IMR-90 (cell line): ENCODE data around the gene HEXD.

ENCODE experiments used
- BHLHE40 ChIP-seq: fragments of 150-350 bp; IDR thresholded peaks from 2 replicates; pipeline ENCODE4 v1.6.1; 2016; ENCODE audit warnings: mild to moderate bottlenecking, low read depth, low read length
- CEBPB ChIP-seq: IDR thresholded peaks from 2 replicates; pipeline ENCODE4 v1.6.1; 2012; ENCODE audit warnings: low read depth, low read length, improper control_type of control experiment
- CHD1 ChIP-seq: IDR thresholded peaks from 2 replicates; pipeline ENCODE4 v1.6.1; 2012; ENCODE audit warnings: low read depth, low read length, improper control_type of control experiment
- CTCF ChIP-seq: conservative IDR thresholded peaks from 2 replicates; pipeline ENCODE4 v1.5.1; 2012; ENCODE audit warnings: mild to moderate bottlenecking, low read depth, low read length, improper control_type of control experiment
- FOS ChIP-seq: fragments of 150-350 bp; IDR thresholded peaks from 2 replicates; pipeline ENCODE4 v1.6.1; 2016; ENCODE audit warnings: low read depth, low read length
- MAFK ChIP-seq: IDR thresholded peaks from 2 replicates; pipeline ENCODE4 v1.6.1; 2012; ENCODE audit warnings: low read depth, low read length, improper control_type of control experiment
- MAZ ChIP-seq: IDR thresholded peaks from 2 replicates; pipeline ENCODE4 v1.6.1; 2012; ENCODE audit warnings: low read depth, mild to moderate bottlenecking, low read length, improper control_type of control experiment, moderate library complexity, borderline replicate concordance
- MXI1 ChIP-seq: IDR thresholded peaks from 2 replicates; pipeline ENCODE4 v1.6.1; 2012; ENCODE audit warnings: low read depth, mild to moderate bottlenecking, low read length, moderate library complexity, borderline replicate concordance
- POLR2A ChIP-seq: IDR thresholded peaks from 2 replicates; pipeline ENCODE4 v1.6.1; 2012; ENCODE audit warnings: mild to moderate bottlenecking, low read depth, low read length
- RAD21 ChIP-seq: IDR thresholded peaks from 2 replicates; pipeline ENCODE4 v1.6.1; 2012; ENCODE audit warnings: low read length, improper control_type of control experiment
- RCOR1 ChIP-seq: IDR thresholded peaks from 2 replicates; pipeline ENCODE4 v1.6.1; 2012; ENCODE audit warnings: mild to moderate bottlenecking, low read length, improper control_type of control experiment; ENCODE audit not compliant: insufficient replicate concordance
- SMC3 ChIP-seq: fragments of 150-350 bp; IDR thresholded peaks from 2 replicates; pipeline ENCODE4 v1.6.1; 2016; ENCODE audit warnings: low read depth, mild to moderate bottlenecking, antibody characterized with exemption, low read length, moderate library complexity
- USF2 ChIP-seq: fragments of 150-350 bp; IDR thresholded peaks from 2 replicates; pipeline ENCODE4 v1.6.1; 2017; ENCODE audit warnings: mild to moderate bottlenecking, antibody characterized with exemption, low read length, low read depth

- TF ChIP-seq RAD21 (no peak), CTCF (no peak), MXI1 (no peak), POLR2A (no peak), BHLHE40 (no peak), MAFK (no peak), CHD1 (no peak), FOS (no peak), CEBPB (no peak), RCOR1 (no peak), SMC3 (no peak), MAZ (no peak), USF2 (no peak)
Measured at GRCh38 chr17:82377924-82378740, 40.0 kb upstream of the HEXD start.
